ENCODE results near the gene TRABD2B. TPM values are rescaled to one million over a fixed set of nuclear protein-coding genes. Genes with fewer than 3 reads are reported as not detected.

Gene TRABD2B
- total RNA-seq, 1 experiment from 2014 or later = 10.3 TPM

DNA sequence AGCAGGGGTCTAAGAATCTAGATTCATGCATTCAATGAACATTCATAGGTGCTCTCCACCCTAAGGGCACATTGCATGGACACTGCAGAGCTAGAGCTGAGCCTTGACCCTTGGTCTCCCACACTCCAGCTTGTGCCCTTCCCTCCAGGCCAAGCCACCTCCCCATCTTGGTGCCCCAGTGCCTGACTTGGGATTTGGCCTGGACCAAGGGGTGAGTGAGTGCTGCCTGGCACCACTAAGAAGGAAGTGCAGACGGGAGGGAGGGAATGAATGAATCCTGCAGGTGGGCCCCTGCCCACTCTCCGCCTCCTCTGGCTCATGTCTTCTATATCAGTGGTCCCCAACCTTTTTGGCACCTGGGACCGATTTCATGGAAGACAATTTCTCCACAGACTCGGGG, 146.7 kb downstream of the TRABD2B start:
- ChIA-PET CTCF (no interaction called here), POLR2A (no interaction called here)
- TF ChIP-seq, protein P1, sequence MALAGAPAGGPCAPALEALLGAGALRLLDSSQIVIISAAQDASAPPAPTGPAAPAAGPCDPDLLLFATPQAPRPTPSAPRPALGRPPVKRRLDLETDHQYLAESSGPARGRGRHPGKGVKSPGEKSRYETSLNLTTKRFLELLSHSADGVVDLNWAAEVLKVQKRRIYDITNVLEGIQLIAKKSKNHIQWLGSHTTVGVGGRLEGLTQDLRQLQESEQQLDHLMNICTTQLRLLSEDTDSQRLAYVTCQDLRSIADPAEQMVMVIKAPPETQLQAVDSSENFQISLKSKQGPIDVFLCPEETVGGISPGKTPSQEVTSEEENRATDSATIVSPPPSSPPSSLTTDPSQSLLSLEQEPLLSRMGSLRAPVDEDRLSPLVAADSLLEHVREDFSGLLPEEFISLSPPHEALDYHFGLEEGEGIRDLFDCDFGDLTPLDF (CRISPR knock-in tag; IDR thresholded peaks at IDR 0.05) = no peak
- TF ChIP-seq, protein P2, sequence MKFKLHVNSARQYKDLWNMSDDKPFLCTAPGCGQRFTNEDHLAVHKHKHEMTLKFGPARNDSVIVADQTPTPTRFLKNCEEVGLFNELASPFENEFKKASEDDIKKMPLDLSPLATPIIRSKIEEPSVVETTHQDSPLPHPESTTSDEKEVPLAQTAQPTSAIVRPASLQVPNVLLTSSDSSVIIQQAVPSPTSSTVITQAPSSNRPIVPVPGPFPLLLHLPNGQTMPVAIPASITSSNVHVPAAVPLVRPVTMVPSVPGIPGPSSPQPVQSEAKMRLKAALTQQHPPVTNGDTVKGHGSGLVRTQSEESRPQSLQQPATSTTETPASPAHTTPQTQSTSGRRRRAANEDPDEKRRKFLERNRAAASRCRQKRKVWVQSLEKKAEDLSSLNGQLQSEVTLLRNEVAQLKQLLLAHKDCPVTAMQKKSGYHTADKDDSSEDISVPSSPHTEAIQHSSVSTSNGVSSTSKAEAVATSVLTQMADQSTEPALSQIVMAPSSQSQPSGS (CRISPR knock-in tag; IDR thresholded peaks at IDR 0.05; ENCODE audit: borderline replicate concordance, low read depth) = no peak
- TF ChIP-seq, protein P3, sequence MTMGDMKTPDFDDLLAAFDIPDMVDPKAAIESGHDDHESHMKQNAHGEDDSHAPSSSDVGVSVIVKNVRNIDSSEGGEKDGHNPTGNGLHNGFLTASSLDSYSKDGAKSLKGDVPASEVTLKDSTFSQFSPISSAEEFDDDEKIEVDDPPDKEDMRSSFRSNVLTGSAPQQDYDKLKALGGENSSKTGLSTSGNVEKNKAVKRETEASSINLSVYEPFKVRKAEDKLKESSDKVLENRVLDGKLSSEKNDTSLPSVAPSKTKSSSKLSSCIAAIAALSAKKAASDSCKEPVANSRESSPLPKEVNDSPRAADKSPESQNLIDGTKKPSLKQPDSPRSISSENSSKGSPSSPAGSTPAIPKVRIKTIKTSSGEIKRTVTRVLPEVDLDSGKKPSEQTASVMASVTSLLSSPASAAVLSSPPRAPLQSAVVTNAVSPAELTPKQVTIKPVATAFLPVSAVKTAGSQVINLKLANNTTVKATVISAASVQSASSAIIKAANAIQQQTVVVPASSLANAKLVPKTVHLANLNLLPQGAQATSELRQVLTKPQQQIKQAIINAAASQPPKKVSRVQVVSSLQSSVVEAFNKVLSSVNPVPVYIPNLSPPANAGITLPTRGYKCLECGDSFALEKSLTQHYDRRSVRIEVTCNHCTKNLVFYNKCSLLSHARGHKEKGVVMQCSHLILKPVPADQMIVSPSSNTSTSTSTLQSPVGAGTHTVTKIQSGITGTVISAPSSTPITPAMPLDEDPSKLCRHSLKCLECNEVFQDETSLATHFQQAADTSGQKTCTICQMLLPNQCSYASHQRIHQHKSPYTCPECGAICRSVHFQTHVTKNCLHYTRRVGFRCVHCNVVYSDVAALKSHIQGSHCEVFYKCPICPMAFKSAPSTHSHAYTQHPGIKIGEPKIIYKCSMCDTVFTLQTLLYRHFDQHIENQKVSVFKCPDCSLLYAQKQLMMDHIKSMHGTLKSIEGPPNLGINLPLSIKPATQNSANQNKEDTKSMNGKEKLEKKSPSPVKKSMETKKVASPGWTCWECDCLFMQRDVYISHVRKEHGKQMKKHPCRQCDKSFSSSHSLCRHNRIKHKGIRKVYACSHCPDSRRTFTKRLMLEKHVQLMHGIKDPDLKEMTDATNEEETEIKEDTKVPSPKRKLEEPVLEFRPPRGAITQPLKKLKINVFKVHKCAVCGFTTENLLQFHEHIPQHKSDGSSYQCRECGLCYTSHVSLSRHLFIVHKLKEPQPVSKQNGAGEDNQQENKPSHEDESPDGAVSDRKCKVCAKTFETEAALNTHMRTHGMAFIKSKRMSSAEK (CRISPR knock-in tag; IDR thresholded peaks at IDR 0.05; ENCODE audit: borderline replicate concordance) = no peak
- no peak for TF ChIP-seq CREM (CRISPR knock-in tag; IDR thresholded peaks at IDR 0.05)
- TF ChIP-seq, protein P4, sequence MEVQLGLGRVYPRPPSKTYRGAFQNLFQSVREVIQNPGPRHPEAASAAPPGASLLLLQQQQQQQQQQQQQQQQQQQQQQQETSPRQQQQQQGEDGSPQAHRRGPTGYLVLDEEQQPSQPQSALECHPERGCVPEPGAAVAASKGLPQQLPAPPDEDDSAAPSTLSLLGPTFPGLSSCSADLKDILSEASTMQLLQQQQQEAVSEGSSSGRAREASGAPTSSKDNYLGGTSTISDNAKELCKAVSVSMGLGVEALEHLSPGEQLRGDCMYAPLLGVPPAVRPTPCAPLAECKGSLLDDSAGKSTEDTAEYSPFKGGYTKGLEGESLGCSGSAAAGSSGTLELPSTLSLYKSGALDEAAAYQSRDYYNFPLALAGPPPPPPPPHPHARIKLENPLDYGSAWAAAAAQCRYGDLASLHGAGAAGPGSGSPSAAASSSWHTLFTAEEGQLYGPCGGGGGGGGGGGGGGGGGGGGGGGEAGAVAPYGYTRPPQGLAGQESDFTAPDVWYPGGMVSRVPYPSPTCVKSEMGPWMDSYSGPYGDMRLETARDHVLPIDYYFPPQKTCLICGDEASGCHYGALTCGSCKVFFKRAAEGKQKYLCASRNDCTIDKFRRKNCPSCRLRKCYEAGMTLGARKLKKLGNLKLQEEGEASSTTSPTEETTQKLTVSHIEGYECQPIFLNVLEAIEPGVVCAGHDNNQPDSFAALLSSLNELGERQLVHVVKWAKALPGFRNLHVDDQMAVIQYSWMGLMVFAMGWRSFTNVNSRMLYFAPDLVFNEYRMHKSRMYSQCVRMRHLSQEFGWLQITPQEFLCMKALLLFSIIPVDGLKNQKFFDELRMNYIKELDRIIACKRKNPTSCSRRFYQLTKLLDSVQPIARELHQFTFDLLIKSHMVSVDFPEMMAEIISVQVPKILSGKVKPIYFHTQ (CRISPR knock-in tag; IDR thresholded peaks at IDR 0.05) = no peak
- no peak for TF ChIP-seq SP1 (CRISPR knock-in tag; conservative IDR thresholded peaks at IDR 0.05)
- no peak for TF ChIP-seq IRF2 (CRISPR knock-in tag; IDR thresholded peaks at IDR 0.05; ENCODE audit: borderline replicate concordance, low read depth)
- no peak for TF ChIP-seq ZNF416 (CRISPR knock-in tag; IDR thresholded peaks at IDR 0.05)
- no peak for TF ChIP-seq TEAD1 (CRISPR knock-in tag; IDR thresholded peaks at IDR 0.05)
- no peak for TF ChIP-seq ZNF671 (CRISPR knock-in tag; IDR thresholded peaks at IDR 0.05)
- TF ChIP-seq KAT7 (CRISPR knock-in tag; IDR thresholded peaks at IDR 0.05; ENCODE audit: borderline replicate concordance) = no peak
- no peak for TF ChIP-seq NR1H2 (CRISPR knock-in tag; IDR thresholded peaks at IDR 0.05)
- DNase-seq (ENCODE audit: low spot score) (no peak), ATAC-seq (no peak)
- H3K36me3 Mint-ChIP-seq = no peaks in the 10 kb centered on the region
- no peaks in the 10 kb centered on the region for H3K9me3 Mint-ChIP-seq
- no peak overlapping the region for H3K27ac Mint-ChIP-seq
- peaks cover 30% of the 10 kb centered on the region for H3K4me1 Mint-ChIP-seq
- no peak overlapping the region for H3K4me3 Mint-ChIP-seq
- H3K27me3 Mint-ChIP-seq (ENCODE audit: low read depth) = no peaks in the 10 kb centered on the region; the same call in 1 of the 2 replicates

DNA sequence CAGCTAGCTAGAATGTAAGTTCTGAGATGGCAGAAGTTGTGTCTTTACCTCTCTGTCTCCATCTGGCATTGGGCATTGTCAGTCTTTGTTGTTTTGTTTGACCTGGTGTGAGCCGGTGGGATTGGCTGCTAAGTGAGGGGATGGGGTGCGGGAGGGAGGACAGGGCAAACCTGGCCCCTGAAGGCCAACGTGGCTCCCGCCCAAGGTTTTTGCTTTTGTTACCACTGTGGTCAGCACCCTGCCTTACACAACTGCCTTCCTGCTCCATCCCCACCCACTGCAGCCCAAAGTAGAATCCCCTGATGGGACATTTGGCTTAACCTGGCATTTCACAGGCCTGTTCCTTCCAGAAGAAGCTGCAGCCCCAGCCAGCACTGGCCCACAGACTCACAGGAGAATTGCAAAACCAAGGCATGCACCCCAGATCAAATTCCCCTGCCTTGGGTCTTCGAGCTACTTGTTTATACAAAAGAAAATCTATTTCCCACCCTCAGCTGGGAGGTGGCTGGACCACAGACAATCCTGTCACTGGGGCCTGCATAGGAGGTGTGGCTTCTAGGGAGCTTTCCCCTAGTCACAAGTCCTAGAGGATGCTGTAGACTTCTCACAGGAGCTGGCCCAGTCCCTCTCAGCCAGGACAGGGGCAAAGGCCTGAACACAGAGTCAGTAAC, 147.5 kb downstream of the TRABD2B start:
- Mint-ChIP-seq H3K4me3 (no peak overlapping the region), H3K4me1 (peaks cover 23% of the 10 kb centered on the region), H3K9me3 (no peaks in the 10 kb centered on the region), H3K27ac (no peak overlapping the region), H3K36me3 (no peaks in the 10 kb centered on the region), H3K27me3 (ENCODE audit: low read depth) (no peaks in the 10 kb centered on the region; the same call in 1 of the 2 replicates)
- no peak for DNase-seq (ENCODE audit: low spot score)
- ChIA-PET CTCF (no interaction called here), POLR2A (no interaction called here)
- ATAC-seq = 0 out of 2 replicates have a peak, but pooled peaks have one; percentile 16
- TF ChIP-seq ZNF219 (CRISPR knock-in tag; IDR thresholded peaks at IDR 0.05; ENCODE audit: borderline replicate concordance) (no peak), NFYB (CRISPR knock-in tag; conservative IDR thresholded peaks at IDR 0.05; ENCODE audit: low read depth) (no peak), ZNF671 (CRISPR knock-in tag; IDR thresholded peaks at IDR 0.05) (no peak), ELF4 (CRISPR knock-in tag; IDR thresholded peaks at IDR 0.05; ENCODE audit: low read depth) (no peak), SP1 (CRISPR knock-in tag; conservative IDR thresholded peaks at IDR 0.05) (no peak), TP53 (CRISPR knock-in tag; IDR thresholded peaks at IDR 0.05) (no peak), NR2C2 (CRISPR knock-in tag; IDR thresholded peaks at IDR 0.05) (no peak), FOXK1 (CRISPR knock-in tag; IDR thresholded peaks at IDR 0.05) (no peak), JAZF1 (CRISPR knock-in tag; IDR thresholded peaks at IDR 0.05) (no peak)
- TF ChIP-seq, protein P5, sequence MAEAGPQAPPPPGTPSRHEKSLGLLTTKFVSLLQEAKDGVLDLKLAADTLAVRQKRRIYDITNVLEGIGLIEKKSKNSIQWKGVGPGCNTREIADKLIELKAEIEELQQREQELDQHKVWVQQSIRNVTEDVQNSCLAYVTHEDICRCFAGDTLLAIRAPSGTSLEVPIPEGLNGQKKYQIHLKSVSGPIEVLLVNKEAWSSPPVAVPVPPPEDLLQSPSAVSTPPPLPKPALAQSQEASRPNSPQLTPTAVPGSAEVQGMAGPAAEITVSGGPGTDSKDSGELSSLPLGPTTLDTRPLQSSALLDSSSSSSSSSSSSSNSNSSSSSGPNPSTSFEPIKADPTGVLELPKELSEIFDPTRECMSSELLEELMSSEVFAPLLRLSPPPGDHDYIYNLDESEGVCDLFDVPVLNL (CRISPR knock-in tag; IDR thresholded peaks at IDR 0.05; ENCODE audit: borderline replicate concordance, low read depth) = no peak
- TF ChIP-seq, protein P6, sequence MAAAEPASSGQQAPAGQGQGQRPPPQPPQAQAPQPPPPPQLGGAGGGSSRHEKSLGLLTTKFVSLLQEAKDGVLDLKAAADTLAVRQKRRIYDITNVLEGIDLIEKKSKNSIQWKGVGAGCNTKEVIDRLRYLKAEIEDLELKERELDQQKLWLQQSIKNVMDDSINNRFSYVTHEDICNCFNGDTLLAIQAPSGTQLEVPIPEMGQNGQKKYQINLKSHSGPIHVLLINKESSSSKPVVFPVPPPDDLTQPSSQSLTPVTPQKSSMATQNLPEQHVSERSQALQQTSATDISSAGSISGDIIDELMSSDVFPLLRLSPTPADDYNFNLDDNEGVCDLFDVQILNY (CRISPR knock-in tag; IDR thresholded peaks at IDR 0.05) = no peak
- TF ChIP-seq, protein P7, sequence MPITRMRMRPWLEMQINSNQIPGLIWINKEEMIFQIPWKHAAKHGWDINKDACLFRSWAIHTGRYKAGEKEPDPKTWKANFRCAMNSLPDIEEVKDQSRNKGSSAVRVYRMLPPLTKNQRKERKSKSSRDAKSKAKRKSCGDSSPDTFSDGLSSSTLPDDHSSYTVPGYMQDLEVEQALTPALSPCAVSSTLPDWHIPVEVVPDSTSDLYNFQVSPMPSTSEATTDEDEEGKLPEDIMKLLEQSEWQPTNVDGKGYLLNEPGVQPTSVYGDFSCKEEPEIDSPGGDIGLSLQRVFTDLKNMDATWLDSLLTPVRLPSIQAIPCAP (CRISPR knock-in tag; IDR thresholded peaks at IDR 0.05) = no peak

Data from WTC11 (cell line).